HepG2 (cell line): ENCODE data around the gene LTA4H. TPM values are rescaled to one million over a fixed set of nuclear protein-coding genes. Genes with fewer than 3 reads are reported as not detected.

Experiments used
- AKNA ChIP-seq: sonication (generic); formaldehyde crosslinking; IDR thresholded peaks from 2 replicates; pipeline ENCODE4 v1.4.0; 2020; ENCODE audit warnings: missing genetic modification reagents, borderline replicate concordance
- CENPBD1 ChIP-seq: sonication (generic); formaldehyde crosslinking; IDR thresholded peaks from 2 replicates; pipeline ENCODE4 v1.8.0; 2022; ENCODE audit warnings: missing genetic modification reagents, low read depth, mild to moderate bottlenecking, borderline replicate concordance
- DRAP1 ChIP-seq: IDR thresholded peaks from 2 replicates; pipeline ENCODE4 v1.6.1; 2016; ENCODE audit warnings: missing genetic modification reagents, missing compliant biosample characterization
- ESRRA ChIP-seq: sonication (generic); formaldehyde crosslinking; IDR thresholded peaks from 2 replicates; pipeline ENCODE4 v1.5.1; 2020; ENCODE audit warnings: mild to moderate bottlenecking, low read depth, missing genetic modification reagents
- HOXA3 ChIP-seq: sonication (generic); formaldehyde crosslinking; IDR thresholded peaks from 2 replicates; pipeline ENCODE4 v1.5.0; 2020; ENCODE audit warnings: missing genetic modification reagents
- NFYC ChIP-seq: IDR thresholded peaks from 2 replicates; pipeline ENCODE4 v1.6.1; 2016; ENCODE audit warnings: missing genetic modification reagents, missing compliant biosample characterization
- PREB ChIP-seq: sonication (generic); formaldehyde crosslinking; IDR thresholded peaks from 2 replicates; pipeline ENCODE4 v1.4.0; 2020; ENCODE audit warnings: missing genetic modification reagents
- RBFOX2 ChIP-seq: fragments of 200-400 bp; formaldehyde crosslinking; IDR thresholded peaks from 2 replicates; pipeline ENCODE4 v1.6.1; 2017; ENCODE audit warnings: low read depth, mild to moderate bottlenecking, low read length
- SMC3 ChIP-seq: IDR thresholded peaks from 2 replicates; pipeline ENCODE4 v1.6.1; 2011; ENCODE audit warnings: low read length, improper control_type of control experiment
- SOX6 ChIP-seq, 2 experiments: fragments of 450-650 bp in 1 of 2; sonication (generic) in 1 of 2; formaldehyde crosslinking in 1 of 2; IDR thresholded peaks; 2 replicates each; pipeline versions ENCODE4 v1.4.0 to v1.6.1; 2017 to 2020; ENCODE audit warnings: antibody characterized with exemption in 1 of 2, mild to moderate bottlenecking in 1 of 2, missing genetic modification reagents in 1 of 2
- TBX2 ChIP-seq: sonication (generic); formaldehyde crosslinking; IDR thresholded peaks from 2 replicates; pipeline ENCODE4 v1.5.0; 2020; ENCODE audit warnings: missing genetic modification reagents, mild to moderate bottlenecking, borderline replicate concordance
- XBP1 ChIP-seq: sonication (generic); formaldehyde crosslinking; IDR thresholded peaks from 2 replicates; pipeline ENCODE4 v1.5.0; 2020; ENCODE audit warnings: missing genetic modification reagents
- ZNF678 ChIP-seq: sonication (generic); formaldehyde crosslinking; IDR thresholded peaks from 2 replicates; pipeline ENCODE4 v1.4.0; 2020; ENCODE audit warnings: mild to moderate bottlenecking, missing genetic modification reagents
- ZNF7 ChIP-seq: IDR thresholded peaks from 2 replicates; pipeline ENCODE4 v1.6.1; 2016; ENCODE audit warnings: missing biosample characterization, missing genetic modification reagents
- ZNF816 ChIP-seq: sonication (generic); formaldehyde crosslinking; IDR thresholded peaks from 2 replicates; pipeline ENCODE4 v1.8.0; 2022; ENCODE audit warnings: missing genetic modification reagents, mild to moderate bottlenecking, borderline replicate concordance
- polyA plus RNA-seq, 8 experiments: library from polyadenylated mRNA; depleted of rRNA in 3 of 8; stranded (reverse) in 7 of 8; unstranded in 1 of 8; fragments of >200 nt; fragmentation: Illumina TruSeq in 4 of 8; extraction: Trizol in 4 of 8; gene quantifications; 2 replicates each; pipeline versions ENCODE4 v1.2.1 to v1.2.3, GENCODE V29; 2011 to 2016; ENCODE audit warnings: low read depth in 4 of 8, missing spikeins in 1 of 8, mixed read lengths in 1 of 8; ENCODE audit not compliant: insufficient read depth in 1 of 8
- total RNA-seq, 5 experiments: library from RNA; depleted of rRNA; stranded (reverse); fragments of >200 nt; fragmentation: Illumina TruSeq; extraction: Trizol; gene quantifications; 2 replicates each; pipeline ENCODE4 v1.2.3, GENCODE V29; 2016; ENCODE audit warnings: low read depth in 1 of 5

The LTA4H gene
- total and polyA plus RNA-seq, 2 of the 13 experiments (the other 11 are each of a cell fraction or from before 2014, with no cell fraction given), result 87.5 to 90.4 TPM

- TF ChIP-seq SOX6 (IDR thresholded peaks at IDR 0.05), result no peak
- TF ChIP-seq SOX6 (CRISPR knock-in tag; IDR thresholded peaks at IDR 0.05), result peak; percentile 53
- TF ChIP-seq ZNF816 (CRISPR knock-in tag), result no peak
- TF ChIP-seq AKNA (CRISPR knock-in tag), result 0 out of 2 replicates have a peak, but pooled peaks have one; percentile 38
- TF ChIP-seq XBP1 (CRISPR knock-in tag), result no peak
- TF ChIP-seq RBFOX2, result peak; percentile 70
- TF ChIP-seq NFYC (CRISPR knock-in tag), result peak; percentile 20; the same call in 1 of the 2 replicates
- TF ChIP-seq TBX2 (CRISPR knock-in tag), result peak; percentile 19
- no peak for TF ChIP-seq CENPBD1 (CRISPR knock-in tag)
- TF ChIP-seq ZNF678 (CRISPR knock-in tag), result no peak
- peak; percentile 96 for TF ChIP-seq DRAP1 (CRISPR knock-in tag)
- no peak for TF ChIP-seq ZNF7 (CRISPR knock-in tag)
- TF ChIP-seq PREB (CRISPR knock-in tag), result no peak
- peak; percentile 14; the same call in 1 of the 2 replicates for TF ChIP-seq SMC3
- TF ChIP-seq HOXA3, result peak; percentile 41
- no peak for TF ChIP-seq ESRRA (CRISPR knock-in tag)
Measured at GRCh38 chr12:96035283-96036236, at the start of gene LTA4H (continued).
